HepG2 (cell line): ENCODE measurements around the gene P2RY2. TPM values are rescaled to one million over a fixed set of nuclear protein-coding genes. Genes with fewer than 3 reads are reported as not detected.

ENCODE experiments used
- ATAC-seq: fragments of 200-7000 bp; cut with Tn5 transposase; 3 replicates; pipeline ENCODE4 v1.9.1; 2020; ENCODE audit warnings: mild to moderate bottlenecking, moderate library complexity
- BruUV-seq: library from RNA; stranded (reverse); fragments of 400-500 nt; replicated peaks from 2 replicates; lab custom pipeline; 2021; lab: Mats Ljungman, UMichigan
- CTCF ChIA-PET: fragments of 300-600 bp; formaldehyde crosslinking; extraction: SDS; loops from one replicate; lab custom pipeline; 2021; ENCODE audit warnings: low total read pairs, inconsistent platforms, low intra/inter-chr PET ratio; lab: Yijun Ruan, JAX
- POLR2A ChIA-PET: fragments of 350-600 bp; sonication (Branson Sonifier 250); formaldehyde crosslinking; loops from one replicate; lab custom pipeline; 2020; ENCODE audit warnings: antibody characterized with exemption, inconsistent platforms; lab: Yijun Ruan, JAX
- DNase-seq: peaks from one replicate; pipeline ENCODE4 v3.0.0-alpha.2; 2015; ENCODE audit warnings: low spot score
- FAIRE-seq: peaks from 3 replicates; lab custom pipeline; 2011; peaks lifted over from hg19 to GRCh38; lab: Jason Lieb, UNC
- H2AFZ ChIP-seq: one replicate; pipeline ENCODE4 v1.6.1; 2011; ENCODE audit warnings: low read length, inconsistent platforms
- H3K27ac ChIP-seq: fragments of 300-600 bp; 3 replicates; pipeline ENCODE4 v1.8.0; 2011; ENCODE audit warnings: mixed run types, mild to moderate bottlenecking, mixed read lengths, low read length, inconsistent platforms; ENCODE audit not compliant: insufficient read depth; ENCODE audit errors: extremely low read length
- H3K27me3 ChIP-seq, 2 experiments: fragments of 200-600 bp in 1 of 2; 2 replicates in 1 of 2; 3 replicates in 1 of 2; pipeline versions ENCODE4 v1.6.0 to v1.8.0; 2011; ENCODE audit warnings: low read length in 2 of 2, mild to moderate bottlenecking in 2 of 2, moderate library complexity in 2 of 2, inconsistent platforms in 1 of 2; ENCODE audit not compliant: insufficient read depth in 2 of 2, control insufficient read depth in 1 of 2
- H3K36me3 ChIP-seq, 2 experiments: fragments of 200-600 bp in 1 of 2; replicated peaks in 1 of 2; 2 replicates in 1 of 2; 3 replicates in 1 of 2; pipeline versions ENCODE4 v1.5.1 to v1.8.0; 2011; ENCODE audit warnings: low read length in 2 of 2, inconsistent platforms in 1 of 2; ENCODE audit not compliant: insufficient read depth in 2 of 2, control insufficient read depth in 1 of 2
- H3K4me1 ChIP-seq: 2 replicates; pipeline ENCODE4 v1.5.1; 2012; ENCODE audit warnings: low read length, inconsistent platforms; ENCODE audit not compliant: insufficient read depth
- H3K4me2 ChIP-seq: 2 replicates; pipeline ENCODE4 v1.6.0; 2011; ENCODE audit warnings: low read depth, low read length, inconsistent platforms
- H3K4me3 ChIP-seq, 3 experiments: fragments of 200-600 bp in 1 of 3; sonication (generic), shearing (Covaris generic) in 1 of 3; replicated peaks in 1 of 3; 2 replicates each; pipeline ENCODE4 v1.5.1; 2011 to 2016; ENCODE audit warnings: low read length in 3 of 3, inconsistent platforms in 2 of 3, low read depth in 2 of 3, mild to moderate bottlenecking in 2 of 3, control low read depth in 1 of 3, mixed read lengths in 1 of 3; ENCODE audit not compliant: insufficient read depth in 1 of 3
- H3K79me2 ChIP-seq: one replicate; pipeline ENCODE4 v1.6.1; 2011; ENCODE audit warnings: low read length, inconsistent platforms; ENCODE audit not compliant: insufficient read depth
- H3K9ac ChIP-seq: 2 replicates; pipeline ENCODE4 v1.6.0; 2011; ENCODE audit warnings: mild to moderate bottlenecking, low read depth, low read length, inconsistent platforms; ENCODE audit not compliant: insufficient read depth
- H3K9me3 ChIP-seq: 2 replicates; pipeline ENCODE4 v1.5.1; 2012; ENCODE audit warnings: mild to moderate bottlenecking, low read length
- H4K20me1 ChIP-seq: 2 replicates; pipeline ENCODE4 v1.6.0; 2011; ENCODE audit warnings: inconsistent platforms, mild to moderate bottlenecking, low read length, moderate library complexity; ENCODE audit not compliant: insufficient read depth
- BRD4 ChIP-seq: sonication (generic); formaldehyde crosslinking; IDR thresholded peaks from 2 replicates; pipeline ENCODE4 v1.4.0; 2020; ENCODE audit warnings: missing genetic modification reagents
- ZNF205 ChIP-seq: IDR thresholded peaks from 2 replicates; pipeline ENCODE4 v1.6.1; 2018; ENCODE audit warnings: missing biosample characterization, missing genetic modification reagents
- ZNF264 ChIP-seq: sonication (generic); formaldehyde crosslinking; IDR thresholded peaks from 2 replicates; pipeline ENCODE4 v1.4.0; 2020; ENCODE audit warnings: missing genetic modification reagents
- ZNF292 ChIP-seq: sonication (generic); formaldehyde crosslinking; IDR thresholded peaks from 2 replicates; pipeline ENCODE4 v1.8.1; 2022; ENCODE audit warnings: mild to moderate bottlenecking, low read depth, missing genetic modification reagents, borderline replicate concordance
- ZNF337 ChIP-seq: sonication (generic); formaldehyde crosslinking; IDR thresholded peaks from 2 replicates; pipeline ENCODE4 v1.5.1; 2020; ENCODE audit warnings: missing genetic modification reagents, low read depth, mild to moderate bottlenecking, borderline replicate concordance
- ZNF343 ChIP-seq: sonication (generic); formaldehyde crosslinking; IDR thresholded peaks from 2 replicates; pipeline ENCODE4 v1.4.0; 2020; ENCODE audit warnings: mild to moderate bottlenecking, missing genetic modification reagents
- ZNF547 ChIP-seq: sonication (generic); formaldehyde crosslinking; IDR thresholded peaks from 2 replicates; pipeline ENCODE4 v1.5.1; 2020; ENCODE audit warnings: mild to moderate bottlenecking, missing genetic modification reagents
- ZNF556 ChIP-seq: sonication (generic); formaldehyde crosslinking; IDR thresholded peaks from 2 replicates; pipeline ENCODE4 v1.4.0; 2020; ENCODE audit warnings: mild to moderate bottlenecking, missing genetic modification reagents, borderline replicate concordance
- WGBS: methylation state at CpG from one replicate; pipeline ENCODE4 v1.1.6; 2017; ENCODE audit warnings: low lambda C conversion rate; 5-methylcytosine and 5-hydroxymethylcytosine counted together
- in situ Hi-C: cut with HindIII; loops from 2 replicates; pipeline ENCODE4 v1.10.0; 2017; ENCODE audit warnings: low pct_unique_long_range_greater_than_20kb; ENCODE audit not compliant: extremely low pct_ligation_motif_present
- intact Hi-C: fragments of 100-400 bp; cut with micrococcal nuclease; formaldehyde crosslinking; loops from one replicate; pipeline ENCODE4 v1.10.0; 2022; ENCODE audit not compliant: unreplicated experiment
- polyA plus RNA-seq, 8 experiments: library from polyadenylated mRNA; depleted of rRNA in 3 of 8; stranded (reverse) in 7 of 8; unstranded in 1 of 8; fragments of >200 nt; fragmentation: Illumina TruSeq in 4 of 8; extraction: Trizol in 4 of 8; gene quantifications; 2 replicates each; pipeline versions ENCODE4 v1.2.1 to v1.2.3, GENCODE V29; 2011 to 2016; ENCODE audit warnings: low read depth in 4 of 8, missing spikeins in 1 of 8, mixed read lengths in 1 of 8; ENCODE audit not compliant: insufficient read depth in 1 of 8
- total RNA-seq, 5 experiments: library from RNA; depleted of rRNA; stranded (reverse); fragments of >200 nt; fragmentation: Illumina TruSeq; extraction: Trizol; gene quantifications; 2 replicates each; pipeline ENCODE4 v1.2.3, GENCODE V29; 2016; ENCODE audit warnings: low read depth in 1 of 5
- TF ChIP-seq, protein P1 (sequence below): sonication (generic); formaldehyde crosslinking; IDR thresholded peaks from 2 replicates; pipeline ENCODE4 v1.5.1; 2020; ENCODE audit warnings: missing genetic modification reagents, mild to moderate bottlenecking, borderline replicate concordance
- TF ChIP-seq, protein P2 (sequence below): sonication (generic); formaldehyde crosslinking; IDR thresholded peaks from 2 replicates; pipeline ENCODE4 v1.4.0; 2020; ENCODE audit warnings: mild to moderate bottlenecking, missing genetic modification reagents
- TF ChIP-seq, protein P3 (sequence below): sonication (generic); formaldehyde crosslinking; IDR thresholded peaks from one replicate; pipeline ENCODE4 v1.5.1; 2020; ENCODE audit warnings: mild to moderate bottlenecking, missing genetic modification reagents; ENCODE audit errors: not compliant biosample characterization

P2RY2 gene
- total and polyA plus RNA-seq, 2 of the 13 experiments (the other 11 are each of a cell fraction or from before 2014, with no cell fraction given): 0.95 to 3.1 TPM

DNA sequence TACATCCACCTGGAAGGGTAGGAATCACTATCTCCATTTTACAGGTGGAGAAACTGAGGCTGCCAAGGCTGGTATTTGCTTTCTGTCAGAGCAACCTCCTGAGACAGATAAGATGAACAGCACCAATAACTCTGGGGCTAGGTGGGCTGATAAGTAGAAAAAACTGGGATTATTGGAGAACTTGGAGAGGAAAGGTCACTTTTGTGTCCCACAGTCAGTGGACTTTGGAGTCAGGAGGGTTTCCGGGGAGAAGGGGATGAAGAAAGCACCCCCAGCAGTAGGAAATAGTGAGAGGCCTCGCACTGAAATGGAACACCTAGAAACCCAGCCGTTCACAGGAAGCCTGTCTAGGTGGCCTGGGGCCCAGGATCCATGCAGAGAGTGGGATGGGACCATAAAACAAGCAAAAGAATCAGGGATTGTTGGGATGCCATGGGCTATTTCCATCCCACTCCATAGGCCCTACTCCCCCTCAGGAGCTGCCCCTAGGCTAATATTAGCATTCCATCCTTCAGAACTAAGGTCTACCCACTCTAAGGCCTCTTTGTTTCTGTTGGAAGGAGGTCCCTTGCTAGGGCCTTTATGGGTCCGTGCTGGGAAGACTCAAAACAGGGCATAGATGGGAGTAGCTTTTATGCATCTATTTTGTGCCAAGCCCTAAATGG, 45.0 kb upstream of the P2RY2 start:
- POLR2A ChIA-PET: interaction anchor here (1.3 to 4.0 kb wide), 6 partner anchors 10 to 32 kb away, joined by 6 to 49 read pairs (median 14); partner anchors contain the start of gene FCHSD2
- Histone ChIP-seq H3K4me2 (peak overlapping the region; percentile 69), H3K79me2 (no peaks in the 10 kb centered on the region), H3K4me1 (peaks cover 100% of the 10 kb centered on the region), H3K27me3 (no peaks in the 10 kb centered on the region), H3K4me3 (peak overlapping the region in 2 of 3 experiments; percentile 14 to 43; a peak in 3 of 6 replicates), H4K20me1 (no peaks in the 10 kb centered on the region), H3K9me3 (no peaks in the 10 kb centered on the region), H3K27ac (peak overlapping the region; percentile 99), H2AFZ (no peak overlapping the region), H3K36me3 (no peaks in the 10 kb centered on the region), H3K9ac (peak overlapping the region; percentile 52)
- in situ Hi-C loops: no loop called here
- DNase-seq (peak; percentile 91), ATAC-seq (peak; percentile 54), FAIRE-seq (peak; percentile 90)
- 3% methylated on average over 3 of the region's 4 CpGs for WGBS
- no TSS peak for BruUV-seq
- intact Hi-C loops: loop anchor here (1.0 to 10.0 kb wide), 3 partner anchors 15 to 48 kb away; partner anchors contain the start of gene FCHSD2
- CTCF ChIA-PET: no interaction called here
- TF ChIP-seq ZNF556 (CRISPR knock-in tag) (no peak), ZNF264 (CRISPR knock-in tag) (peak; percentile 66), ZNF547 (CRISPR knock-in tag) (no peak), ZNF205 (CRISPR knock-in tag) (no peak), ZNF337 (CRISPR knock-in tag) (no peak), BRD4 (CRISPR knock-in tag) (peak; percentile 80), ZNF343 (CRISPR knock-in tag) (no peak), ZNF292 (no peak)
- TF ChIP-seq, protein P1, sequence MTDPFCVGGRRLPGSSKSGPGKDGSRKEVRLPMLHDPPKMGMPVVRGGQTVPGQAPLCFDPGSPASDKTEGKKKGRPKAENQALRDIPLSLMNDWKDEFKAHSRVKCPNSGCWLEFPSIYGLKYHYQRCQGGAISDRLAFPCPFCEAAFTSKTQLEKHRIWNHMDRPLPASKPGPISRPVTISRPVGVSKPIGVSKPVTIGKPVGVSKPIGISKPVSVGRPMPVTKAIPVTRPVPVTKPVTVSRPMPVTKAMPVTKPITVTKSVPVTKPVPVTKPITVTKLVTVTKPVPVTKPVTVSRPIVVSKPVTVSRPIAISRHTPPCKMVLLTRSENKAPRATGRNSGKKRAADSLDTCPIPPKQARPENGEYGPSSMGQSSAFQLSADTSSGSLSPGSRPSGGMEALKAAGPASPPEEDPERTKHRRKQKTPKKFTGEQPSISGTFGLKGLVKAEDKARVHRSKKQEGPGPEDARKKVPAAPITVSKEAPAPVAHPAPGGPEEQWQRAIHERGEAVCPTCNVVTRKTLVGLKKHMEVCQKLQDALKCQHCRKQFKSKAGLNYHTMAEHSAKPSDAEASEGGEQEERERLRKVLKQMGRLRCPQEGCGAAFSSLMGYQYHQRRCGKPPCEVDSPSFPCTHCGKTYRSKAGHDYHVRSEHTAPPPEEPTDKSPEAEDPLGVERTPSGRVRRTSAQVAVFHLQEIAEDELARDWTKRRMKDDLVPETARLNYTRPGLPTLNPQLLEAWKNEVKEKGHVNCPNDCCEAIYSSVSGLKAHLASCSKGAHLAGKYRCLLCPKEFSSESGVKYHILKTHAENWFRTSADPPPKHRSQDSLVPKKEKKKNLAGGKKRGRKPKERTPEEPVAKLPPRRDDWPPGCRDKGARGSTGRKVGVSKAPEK (CRISPR knock-in tag): no peak
- TF ChIP-seq, protein P2, sequence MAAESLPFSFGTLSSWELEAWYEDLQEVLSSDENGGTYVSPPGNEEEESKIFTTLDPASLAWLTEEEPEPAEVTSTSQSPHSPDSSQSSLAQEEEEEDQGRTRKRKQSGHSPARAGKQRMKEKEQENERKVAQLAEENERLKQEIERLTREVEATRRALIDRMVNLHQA: no peak
- TF ChIP-seq, protein P3, sequence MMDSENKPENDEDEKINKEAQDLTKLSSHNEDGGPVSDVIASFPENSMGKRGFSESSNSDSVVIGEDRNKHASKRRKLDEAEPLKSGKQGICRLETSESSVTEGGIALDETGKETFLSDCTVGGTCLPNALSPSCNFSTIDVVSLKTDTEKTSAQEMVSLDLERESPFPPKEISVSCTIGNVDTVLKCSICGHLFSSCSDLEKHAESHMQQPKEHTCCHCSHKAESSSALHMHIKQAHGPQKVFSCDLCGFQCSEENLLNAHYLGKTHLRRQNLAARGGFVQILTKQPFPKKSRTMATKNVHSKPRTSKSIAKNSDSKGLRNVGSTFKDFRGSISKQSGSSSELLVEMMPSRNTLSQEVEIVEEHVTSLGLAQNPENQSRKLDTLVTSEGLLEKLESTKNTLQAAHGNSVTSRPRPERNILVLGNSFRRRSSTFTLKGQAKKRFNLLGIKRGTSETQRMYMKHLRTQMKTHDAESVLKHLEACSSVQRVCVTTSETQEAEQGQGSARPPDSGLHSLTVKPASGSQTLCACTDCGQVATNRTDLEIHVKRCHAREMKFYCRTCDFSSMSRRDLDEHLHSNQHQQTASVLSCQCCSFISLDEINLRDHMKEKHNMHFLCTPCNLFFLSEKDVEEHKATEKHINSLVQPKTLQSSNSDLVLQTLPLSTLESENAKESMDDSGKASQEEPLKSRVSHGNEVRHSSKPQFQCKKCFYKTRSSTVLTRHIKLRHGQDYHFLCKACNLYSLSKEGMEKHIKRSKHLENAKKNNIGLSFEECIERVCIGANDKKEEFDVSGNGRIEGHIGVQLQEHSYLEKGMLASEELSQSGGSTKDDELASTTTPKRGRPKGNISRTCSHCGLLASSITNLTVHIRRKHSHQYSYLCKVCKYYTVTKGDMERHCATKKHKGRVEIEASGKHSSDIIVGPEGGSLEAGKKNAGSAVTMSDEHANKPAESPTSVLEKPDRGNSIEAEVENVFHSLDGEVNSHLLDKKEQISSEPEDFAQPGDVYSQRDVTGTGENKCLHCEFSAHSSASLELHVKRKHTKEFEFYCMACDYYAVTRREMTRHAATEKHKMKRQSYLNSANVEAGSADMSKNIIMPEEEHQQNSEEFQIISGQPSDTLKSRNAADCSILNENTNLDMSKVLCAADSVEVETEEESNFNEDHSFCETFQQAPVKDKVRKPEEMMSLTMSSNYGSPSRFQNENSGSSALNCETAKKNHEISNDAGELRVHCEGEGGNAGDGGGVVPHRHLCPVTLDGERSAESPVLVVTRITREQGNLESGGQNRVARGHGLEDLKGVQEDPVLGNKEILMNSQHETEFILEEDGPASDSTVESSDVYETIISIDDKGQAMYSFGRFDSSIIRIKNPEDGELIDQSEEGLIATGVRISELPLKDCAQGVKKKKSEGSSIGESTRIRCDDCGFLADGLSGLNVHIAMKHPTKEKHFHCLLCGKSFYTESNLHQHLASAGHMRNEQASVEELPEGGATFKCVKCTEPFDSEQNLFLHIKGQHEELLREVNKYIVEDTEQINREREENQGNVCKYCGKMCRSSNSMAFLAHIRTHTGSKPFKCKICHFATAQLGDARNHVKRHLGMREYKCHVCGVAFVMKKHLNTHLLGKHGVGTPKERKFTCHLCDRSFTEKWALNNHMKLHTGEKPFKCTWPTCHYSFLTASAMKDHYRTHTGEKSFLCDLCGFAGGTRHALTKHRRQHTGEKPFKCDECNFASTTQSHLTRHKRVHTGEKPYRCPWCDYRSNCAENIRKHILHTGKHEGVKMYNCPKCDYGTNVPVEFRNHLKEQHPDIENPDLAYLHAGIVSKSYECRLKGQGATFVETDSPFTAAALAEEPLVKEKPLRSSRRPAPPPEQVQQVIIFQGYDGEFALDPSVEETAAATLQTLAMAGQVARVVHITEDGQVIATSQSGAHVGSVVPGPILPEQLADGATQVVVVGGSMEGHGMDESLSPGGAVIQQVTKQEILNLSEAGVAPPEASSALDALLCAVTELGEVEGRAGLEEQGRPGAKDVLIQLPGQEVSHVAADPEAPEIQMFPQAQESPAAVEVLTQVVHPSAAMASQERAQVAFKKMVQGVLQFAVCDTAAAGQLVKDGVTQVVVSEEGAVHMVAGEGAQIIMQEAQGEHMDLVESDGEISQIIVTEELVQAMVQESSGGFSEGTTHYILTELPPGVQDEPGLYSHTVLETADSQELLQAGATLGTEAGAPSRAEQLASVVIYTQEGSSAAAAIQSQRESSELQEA (CRISPR knock-in tag): no peak
